Spleen (tissue), 7 donors: ENCODE data around the gene GRM1.

Experiments
- POLR2A ChIP-seq, 3 donors: fragments of 450-650 bp; IDR thresholded peaks; one replicate each; pipeline ENCODE4 v1.5.1; 2017; ENCODE audit warnings: antibody characterized with exemption in 3 of 3, mild to moderate bottlenecking in 1 of 3
- POLR2AphosphoS5 ChIP-seq, 3 donors: sonication (generic); formaldehyde crosslinking; IDR thresholded peaks; one replicate each; pipeline ENCODE4 v1.5.1; 2017; ENCODE audit warnings: antibody characterized with exemption in 3 of 3
- TF ChIP-seq, protein P1 (sequence below), 11 experiments: fragments of 200-600 bp in 7 of 11; fragments of 450-650 bp in 4 of 11; sonication (generic) in 4 of 11; IDR thresholded peaks in 8 of 11; conservative IDR thresholded peaks in 3 of 11; 1 replicate in 7 of 11; 2 replicates in 4 of 11; pipeline versions ENCODE4 v1.4.0 to v1.8.0; 2016 to 2021; ENCODE audit warnings: antibody characterized with exemption in 11 of 11, inconsistent platforms in 4 of 11, mild to moderate bottlenecking in 1 of 11
- donor health status: DM: no; HTN: no; CAD: no; lungs with moderate emphysema.
- donor health status: DM: no; HTN: no; CAD: no.
- donor health status: DM: no; HTN: no; CAD: no.

- TF ChIP-seq, protein P1, sequence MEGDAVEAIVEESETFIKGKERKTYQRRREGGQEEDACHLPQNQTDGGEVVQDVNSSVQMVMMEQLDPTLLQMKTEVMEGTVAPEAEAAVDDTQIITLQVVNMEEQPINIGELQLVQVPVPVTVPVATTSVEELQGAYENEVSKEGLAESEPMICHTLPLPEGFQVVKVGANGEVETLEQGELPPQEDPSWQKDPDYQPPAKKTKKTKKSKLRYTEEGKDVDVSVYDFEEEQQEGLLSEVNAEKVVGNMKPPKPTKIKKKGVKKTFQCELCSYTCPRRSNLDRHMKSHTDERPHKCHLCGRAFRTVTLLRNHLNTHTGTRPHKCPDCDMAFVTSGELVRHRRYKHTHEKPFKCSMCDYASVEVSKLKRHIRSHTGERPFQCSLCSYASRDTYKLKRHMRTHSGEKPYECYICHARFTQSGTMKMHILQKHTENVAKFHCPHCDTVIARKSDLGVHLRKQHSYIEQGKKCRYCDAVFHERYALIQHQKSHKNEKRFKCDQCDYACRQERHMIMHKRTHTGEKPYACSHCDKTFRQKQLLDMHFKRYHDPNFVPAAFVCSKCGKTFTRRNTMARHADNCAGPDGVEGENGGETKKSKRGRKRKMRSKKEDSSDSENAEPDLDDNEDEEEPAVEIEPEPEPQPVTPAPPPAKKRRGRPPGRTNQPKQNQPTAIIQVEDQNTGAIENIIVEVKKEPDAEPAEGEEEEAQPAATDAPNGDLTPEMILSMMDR (IDR thresholded peaks at IDR 0.05 in 8 of 11, conservative IDR thresholded peaks at IDR 0.05 in 3 of 11), result no peak
- TF ChIP-seq POLR2AphosphoS5 (IDR thresholded peaks at IDR 0.05) (no peak), POLR2A (IDR thresholded peaks at IDR 0.05) (no peak)
These were observed 105.0 kb downstream of the GRM1 start for GRCh38 chr6:146133866-146134265.
